GM13977 (cell line): Measurements from ENCODE around the gene PAX3.

Experiments
- DNase-seq: peaks from one replicate; pipeline ENCODE4 v3.0.0; 2012; ENCODE audit warnings: low spot score
- CTCF ChIP-seq: IDR thresholded peaks from 2 replicates; pipeline ENCODE4 v1.5.1; 2012; ENCODE audit warnings: mild to moderate bottlenecking, control low read depth; ENCODE audit not compliant: insufficient read depth; ENCODE audit errors: extremely low read depth, missing control alignments
- in situ Hi-C: fragments of 300-500 bp; cut with MboI; formaldehyde crosslinking; loops from one replicate; pipeline ENCODE4 v1.12.0; 2022; ENCODE audit warnings: low sequenced_read_pairs, low pct_unique_long_range_greater_than_20kb, mixed read lengths, inconsistent platforms; ENCODE audit not compliant: unreplicated experiment

The PAX3 gene

GRCh38 chr2:222318712-222319585 is 20.2 kb upstream of the PAX3 start:
- peak; percentile 77 for DNase-seq
- in situ Hi-C loops: no loop called here
- peak; percentile 65 for TF ChIP-seq CTCF

GRCh38 chr2:222318026-222318711 is 19.4 kb upstream of the PAX3 start:
- peak; percentile 63 for TF ChIP-seq CTCF
- DNase-seq: peak; percentile 82
- in situ Hi-C loops: no loop called here

- TF ChIP-seq CTCF: peak; percentile 35
- in situ Hi-C loops: no loop called here
- peak; percentile 26 for DNase-seq
Measured at GRCh38 chr2:222315443-222316121, 16.8 kb upstream of the PAX3 start.

- DNase-seq: no peak
- no peak for TF ChIP-seq CTCF
- in situ Hi-C loops: no loop called here
Measured at GRCh38 chr2:222313816-222314215, 15.0 kb upstream of the PAX3 start.

- DNase-seq: peak; percentile 27
- TF ChIP-seq CTCF: no peak
- in situ Hi-C loops: no loop called here
Measured at GRCh38 chr2:222311978-222312738, 13.4 kb upstream of the PAX3 start.
